ENCODE measurements around the gene KLHL7. TPM values are rescaled to one million over a fixed set of nuclear protein-coding genes. Genes with fewer than 3 reads are reported as not detected.

The KLHL7 gene
- total RNA-seq, 1 experiment from 2014 or later, result 20.6 TPM

DNA sequence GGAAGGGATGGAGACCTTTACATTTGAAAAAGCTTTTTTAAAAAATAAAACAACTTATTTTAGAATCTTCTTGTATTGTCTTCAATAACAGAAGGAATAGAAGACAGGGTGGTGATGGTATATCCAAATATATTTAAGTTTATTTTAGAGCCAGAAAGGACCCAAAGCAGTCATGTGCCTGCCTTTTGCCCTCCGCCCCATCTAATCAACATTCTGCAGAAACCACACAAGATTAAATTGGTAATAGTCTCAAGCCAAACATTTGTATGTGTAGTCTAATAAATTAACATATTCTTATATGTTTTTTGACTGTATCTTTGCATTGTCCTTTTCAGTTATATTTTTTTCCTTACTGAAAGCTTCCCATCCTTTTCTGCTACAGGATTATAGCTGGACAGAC, 59.7 kb downstream of the KLHL7 start:
- Histone ChIP-seq H4K20me1 (ENCODE audit: insufficient read depth) (no peaks in the 10 kb centered on the region), H3K36me3 (ENCODE audit: control insufficient read depth in 1 of 2, insufficient read depth in 2 of 2, low read length in 2 of 2) (no peaks in the 10 kb centered on the region), H3K4me2 (ENCODE audit: low read length) (no peak overlapping the region), H3K9ac (ENCODE audit: low read length) (no peak overlapping the region), H3K79me2 (ENCODE audit: insufficient read depth, low read length) (no peaks in the 10 kb centered on the region), H2AFZ (ENCODE audit: low read depth, low read length, poor library complexity, severe bottlenecking) (no peak overlapping the region), H3K4me1 (ENCODE audit: control insufficient read depth in 1 of 2, insufficient read depth in 2 of 2, low read length in 2 of 2) (no peaks in the 10 kb centered on the region), H3K27ac (ENCODE audit: low read depth, low read length) (no peak overlapping the region), H3K9me2 (ENCODE audit: insufficient read depth) (no peaks in the 10 kb centered on the region), H3K4me3 (replicated peaks in 1 of 2; ENCODE audit: low read depth in 1 of 2, low read length in 2 of 2) (no peak overlapping the region), H3K9me3 (ENCODE audit: control insufficient read depth in 1 of 2, insufficient read depth in 1 of 2, low read depth in 1 of 2, low read length in 2 of 2) (no peaks in the 10 kb centered on the region), H3K27me3 (ENCODE audit: insufficient read depth, low read length) (no peaks in the 10 kb centered on the region)
- no peak for ATAC-seq
- ChIA-PET POLR2A (no interaction called here), RAD21 (ENCODE audit: low non-redundant PET in 1 of 2, low total read pairs in 2 of 2, uncharacterized antibody in 2 of 2, unreplicated experiment in 2 of 2) (no interaction called here), CTCF (no interaction called here)
- BruUV-seq (replicated peaks), result no TSS peak
- TF ChIP-seq CBX3 (IDR thresholded peaks at IDR 0.05; ENCODE audit: low read depth) (no peak), EGR1 (IDR thresholded peaks at IDR 0.05; ENCODE audit: low read depth) (no peak), ZFX (IDR thresholded peaks at IDR 0.05) (no peak), EZH2phosphoT487 (IDR thresholded peaks at IDR 0.05; ENCODE audit: borderline replicate concordance) (no peak), RAD21 (IDR thresholded peaks at IDR 0.05; ENCODE audit: low read depth) (no peak), POLR2A (IDR thresholded peaks at IDR 0.05; ENCODE audit: borderline replicate concordance, extremely low read depth, insufficient read depth, insufficient read length) (no peak), YY1 (IDR thresholded peaks at IDR 0.05; ENCODE audit: extremely low read depth, insufficient replicate concordance, low read depth, low read length) (no peak), SRF (IDR thresholded peaks at IDR 0.05; ENCODE audit: low read depth) (no peak), ZNF274 (IDR thresholded peaks at IDR 0.05; ENCODE audit: low read depth, low read length) (no peak), ZBTB33 (IDR thresholded peaks at IDR 0.05; ENCODE audit: extremely low read depth, insufficient replicate concordance, low read length) (no peak), CTCF (IDR thresholded peaks at IDR 0.05 in 2 of 3, conservative IDR thresholded peaks at IDR 0.05 in 1 of 3; ENCODE audit: borderline replicate concordance in 1 of 3, insufficient read depth in 1 of 3, low read depth in 2 of 3, low read length in 2 of 3) (no peak), ELF1 (IDR thresholded peaks at IDR 0.05; ENCODE audit: borderline replicate concordance, low read depth) (no peak)
- TF ChIP-seq, protein P1, sequence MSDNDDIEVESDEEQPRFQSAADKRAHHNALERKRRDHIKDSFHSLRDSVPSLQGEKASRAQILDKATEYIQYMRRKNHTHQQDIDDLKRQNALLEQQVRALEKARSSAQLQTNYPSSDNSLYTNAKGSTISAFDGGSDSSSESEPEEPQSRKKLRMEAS (IDR thresholded peaks at IDR 0.05), result no peak
- TF ChIP-seq, protein P2, sequence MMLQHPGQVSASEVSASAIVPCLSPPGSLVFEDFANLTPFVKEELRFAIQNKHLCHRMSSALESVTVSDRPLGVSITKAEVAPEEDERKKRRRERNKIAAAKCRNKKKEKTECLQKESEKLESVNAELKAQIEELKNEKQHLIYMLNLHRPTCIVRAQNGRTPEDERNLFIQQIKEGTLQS (IDR thresholded peaks at IDR 0.05), result no peak
- no peak for DNase-seq (ENCODE audit: low read depth, low spot score)
- intact Hi-C loops (cut with micrococcal nuclease), result no loop called here

Data from HCT116 (cell line).